Fibroblast of skin of scalp (primary cell): ENCODE data around the gene DENND1C.
"Not testable (repeated sequence)": the region's sequence is repeated elsewhere in the genome, so short reads cannot be mapped to it uniquely, and the experiment has no call there.

Experiments
- DNase-seq: peaks from one replicate; pipeline ENCODE4 v3.0.0-alpha.2; 2013

DENND1C gene

DNA sequence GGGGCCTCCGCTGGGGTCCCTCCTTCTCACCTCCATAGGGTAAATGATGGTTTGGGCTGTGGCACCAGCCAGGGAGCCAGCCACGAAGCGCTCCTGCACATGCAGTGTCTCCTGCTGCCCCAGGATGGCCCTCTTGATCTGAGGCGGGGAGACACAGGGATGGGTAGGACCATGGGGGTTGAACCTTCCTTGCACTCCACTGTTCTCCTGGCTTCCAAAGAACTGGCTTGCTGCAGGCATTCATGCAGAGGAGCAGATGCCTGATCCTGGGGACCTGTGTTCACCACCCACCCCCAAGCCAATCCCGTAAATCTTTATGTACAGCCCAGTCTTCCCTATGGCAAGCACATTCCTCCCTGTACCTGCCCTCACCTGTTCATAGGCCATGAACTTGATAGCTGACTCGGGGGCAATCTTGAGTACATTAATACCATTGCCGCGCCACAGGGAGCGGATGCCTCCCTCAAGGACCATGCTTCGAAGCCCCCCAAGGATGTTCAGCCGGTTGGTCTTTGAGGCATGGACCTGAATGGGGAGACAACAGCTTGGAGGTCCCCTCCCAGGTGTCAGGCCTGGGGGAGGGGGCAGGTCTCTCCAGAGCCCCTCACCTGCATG lies 27.5 kb downstream of the DENND1C start:
- no peak for DNase-seq

DNA sequence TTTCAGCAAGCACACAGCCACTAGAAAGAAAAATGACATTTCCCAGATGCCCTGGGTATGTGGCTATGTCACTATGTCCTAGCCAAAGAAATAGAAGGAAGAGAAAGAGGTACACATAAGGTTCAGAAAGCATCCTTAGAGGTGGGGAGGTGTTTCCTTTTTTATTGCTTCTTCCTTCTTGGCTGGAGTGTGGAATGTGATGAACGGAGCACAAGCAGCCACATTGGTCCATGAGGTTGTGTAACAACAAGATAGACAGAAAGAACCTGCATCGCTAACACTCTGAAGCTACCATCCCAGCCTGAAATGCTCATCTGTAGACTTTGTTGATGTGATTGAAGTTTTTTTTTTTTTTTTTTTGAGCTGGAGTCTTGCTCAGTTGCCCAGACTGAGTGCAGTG lies 28.7 kb downstream of the DENND1C start:
- DNase-seq = no peak

DNA sequence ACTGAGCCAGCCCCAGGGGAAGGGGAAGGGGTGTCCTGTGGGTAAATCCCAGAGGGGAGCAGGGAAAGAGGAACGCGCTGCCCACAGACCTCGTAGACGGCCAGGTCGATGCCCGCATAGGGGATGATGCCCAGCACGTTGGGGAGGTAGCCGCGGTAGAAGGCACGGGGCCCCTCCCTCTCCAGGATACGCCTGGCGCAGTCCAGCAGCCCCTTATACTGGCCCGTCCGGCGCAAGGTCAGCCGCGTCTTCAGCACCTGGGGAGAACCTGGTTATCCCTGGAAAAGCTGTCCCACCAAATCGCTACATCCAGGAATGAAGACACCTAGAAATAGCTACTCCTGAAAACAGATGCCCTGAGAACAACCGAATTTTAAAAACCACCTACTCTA lies 29.4 kb downstream of the DENND1C start:
- DNase-seq = no peak

DNA sequence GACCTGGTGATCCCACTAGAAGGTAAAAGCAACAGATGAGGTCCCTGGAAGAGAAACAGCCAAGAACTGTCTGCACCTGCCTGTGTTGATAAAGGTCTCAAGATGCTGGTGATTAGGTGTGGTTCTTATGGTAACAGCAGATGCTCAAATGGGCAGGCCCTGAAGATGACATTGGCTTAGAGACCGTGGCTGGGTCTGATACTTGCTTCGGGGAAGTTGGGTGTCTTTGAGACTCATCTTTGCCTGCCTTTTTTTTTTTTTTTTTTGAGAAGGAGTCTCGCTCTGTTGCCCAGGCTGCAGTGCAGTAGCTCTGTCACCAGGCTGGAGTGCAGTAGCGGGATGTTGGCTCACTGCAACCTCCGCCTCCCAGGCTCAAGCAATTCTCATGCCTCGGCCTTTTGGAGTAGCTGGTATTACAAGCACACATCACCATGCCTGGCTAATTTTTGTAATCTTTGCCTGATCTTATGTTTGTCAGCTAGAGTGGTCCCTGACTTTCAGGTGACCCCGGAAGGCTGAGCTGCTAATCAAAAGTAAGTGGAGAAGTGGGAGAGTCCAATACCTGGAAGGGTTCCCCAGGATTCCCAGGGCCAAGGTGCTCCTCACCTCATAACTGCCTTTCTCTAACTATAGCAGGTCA lies 29.9 kb downstream of the DENND1C start:
- no peak for DNase-seq

DNA sequence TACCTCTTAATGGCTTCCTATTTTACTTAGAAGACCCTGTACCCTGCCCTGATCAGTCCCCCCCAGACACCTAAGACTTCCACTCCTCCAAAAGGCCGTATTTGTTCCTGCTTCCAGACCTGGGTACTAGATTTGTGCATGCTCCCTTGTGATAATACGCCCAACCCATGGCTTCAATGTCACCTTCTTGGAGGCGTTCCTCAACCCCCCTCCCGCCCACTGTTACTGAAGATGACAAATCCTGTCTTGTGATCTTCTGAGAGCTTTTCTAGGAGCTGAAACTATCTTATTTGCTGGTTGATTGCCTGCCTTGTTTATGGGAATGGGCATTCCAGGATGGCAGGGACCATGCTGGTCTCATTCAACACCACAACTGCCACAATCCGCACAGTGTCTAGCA lies 31.4 kb downstream of the DENND1C start:
- DNase-seq = no peak

DNA sequence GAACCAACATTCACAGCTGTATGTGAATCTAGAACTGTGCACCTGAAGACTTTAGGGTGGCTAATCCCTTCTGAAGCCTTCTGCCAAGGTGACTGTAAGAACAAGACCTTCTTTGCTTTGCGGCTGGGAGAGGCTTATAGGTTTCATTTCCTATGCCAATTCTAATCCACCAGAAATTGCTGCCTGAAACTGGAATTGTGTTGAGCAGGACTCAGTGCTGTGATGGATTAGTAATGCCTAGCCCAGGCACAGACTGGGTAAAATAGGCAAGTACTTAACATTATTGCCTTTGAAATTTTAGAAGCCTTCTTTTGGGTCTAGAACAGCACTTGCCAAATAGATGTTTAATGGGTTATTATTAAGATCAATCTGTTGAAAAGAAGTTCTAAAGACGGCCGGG lies 33.5 kb downstream of the DENND1C start:
- DNase-seq = no peak

DNA sequence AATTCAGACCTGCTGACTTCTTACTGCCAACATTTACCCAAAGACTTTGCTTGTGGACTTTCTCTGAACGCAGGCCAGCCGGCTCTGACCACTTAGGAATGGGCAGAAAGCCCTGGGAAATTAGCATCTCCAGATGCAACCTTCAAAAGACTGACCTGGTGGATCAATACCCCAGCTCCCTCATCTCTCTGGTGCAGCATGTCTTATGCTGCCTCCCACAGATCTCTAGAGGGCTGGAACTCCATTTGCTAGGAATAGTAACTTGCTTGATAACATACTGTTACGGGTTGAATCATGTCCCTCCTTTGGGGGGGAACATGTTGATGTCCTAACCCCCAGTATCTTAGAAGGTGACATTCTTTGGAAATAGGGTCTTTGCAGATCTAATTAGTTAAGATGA lies 35.1 kb downstream of the DENND1C start:
- DNase-seq = no peak

DNA sequence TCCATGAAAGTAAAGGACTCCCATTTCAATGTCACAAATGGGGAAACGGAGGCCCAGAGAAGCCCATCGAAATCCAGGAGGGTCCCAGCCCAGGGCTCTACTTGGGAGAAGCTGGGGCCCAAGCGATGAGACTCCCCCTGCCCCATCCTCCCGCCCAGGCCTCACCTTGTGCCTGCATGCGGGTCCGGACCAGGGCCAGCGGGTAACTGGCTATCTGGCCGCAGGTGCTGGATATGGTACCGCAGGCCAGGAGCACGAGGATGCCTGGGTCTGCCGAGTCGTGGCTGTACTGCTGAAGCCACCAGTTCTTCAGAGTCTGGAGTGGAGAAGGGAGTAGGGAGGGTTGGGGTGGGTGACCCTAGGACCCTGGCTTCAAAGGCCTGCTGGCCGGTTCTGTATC lies 37.6 kb downstream of the DENND1C start:
- DNase-seq = no peak

DNA sequence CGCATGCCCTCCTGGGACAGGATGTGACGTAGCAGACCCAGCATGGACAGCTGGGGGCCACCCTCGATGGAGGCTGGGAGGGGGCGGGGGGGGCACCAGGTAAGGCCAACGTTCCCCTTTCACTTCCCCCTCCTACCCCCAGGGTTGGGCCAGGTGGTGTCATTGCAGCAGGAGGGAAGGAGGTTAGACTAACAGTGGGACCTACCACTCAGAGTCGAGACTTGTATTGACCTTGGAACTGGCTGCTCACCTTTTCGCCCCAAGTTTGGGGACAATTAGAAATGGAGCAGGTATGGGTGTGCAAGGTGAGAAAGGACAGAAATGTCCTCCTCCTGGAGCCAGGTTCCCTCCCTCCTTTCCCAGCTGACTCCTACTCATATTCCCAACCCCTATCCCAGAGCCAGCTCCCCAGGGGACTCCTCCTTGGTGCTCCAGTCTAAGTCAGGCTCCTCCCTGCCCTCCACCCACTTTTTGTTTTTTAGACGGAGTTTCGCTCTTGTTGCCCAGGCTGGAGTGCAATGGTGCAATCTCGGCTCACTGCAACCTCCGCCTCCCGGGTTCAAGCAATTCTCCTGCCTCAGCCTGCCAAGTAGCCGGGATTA lies 39.4 kb downstream of the DENND1C start:
- no peak for DNase-seq

DNA sequence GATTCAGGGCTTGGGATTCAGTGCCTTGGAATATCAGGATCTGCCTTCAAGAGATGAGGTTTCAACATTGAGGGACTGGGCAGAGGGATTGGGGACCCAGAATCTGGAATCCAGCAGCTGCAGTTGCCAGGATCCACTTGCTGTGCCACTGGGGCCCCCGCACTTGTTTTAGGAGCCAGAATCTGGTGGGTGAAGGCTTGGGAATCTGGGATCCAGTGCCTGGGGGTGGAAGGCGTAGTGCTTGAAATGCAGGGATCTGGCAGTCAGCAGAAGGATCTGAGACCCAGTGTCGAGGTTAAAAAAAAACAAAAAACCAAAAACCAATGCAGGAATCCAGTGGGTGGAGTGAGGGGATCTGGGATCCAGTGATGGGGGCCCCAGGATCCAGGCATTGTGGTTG lies 40.7 kb downstream of the DENND1C start:
- DNase-seq = no peak

DNA sequence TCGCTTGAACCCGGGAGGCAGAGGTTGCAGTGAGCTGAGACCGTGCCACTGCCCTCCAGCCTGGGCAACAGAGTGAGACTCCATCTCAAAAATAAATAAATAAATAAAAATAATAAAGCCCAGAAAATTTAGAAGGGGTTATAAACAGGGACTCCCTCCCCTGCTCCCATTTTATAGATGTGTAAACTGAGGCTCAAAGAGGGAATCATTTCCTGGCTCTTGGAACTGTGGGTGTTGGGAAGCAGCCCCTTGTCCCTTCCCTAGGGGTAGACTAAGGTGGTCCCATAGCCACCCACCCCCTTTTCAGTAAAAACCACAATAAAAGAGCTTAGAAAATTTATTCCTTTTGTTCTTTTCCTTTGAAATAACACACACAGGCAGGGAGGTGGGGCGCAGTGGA lies 41.8 kb downstream of the DENND1C start:
- no peak for DNase-seq

DNA sequence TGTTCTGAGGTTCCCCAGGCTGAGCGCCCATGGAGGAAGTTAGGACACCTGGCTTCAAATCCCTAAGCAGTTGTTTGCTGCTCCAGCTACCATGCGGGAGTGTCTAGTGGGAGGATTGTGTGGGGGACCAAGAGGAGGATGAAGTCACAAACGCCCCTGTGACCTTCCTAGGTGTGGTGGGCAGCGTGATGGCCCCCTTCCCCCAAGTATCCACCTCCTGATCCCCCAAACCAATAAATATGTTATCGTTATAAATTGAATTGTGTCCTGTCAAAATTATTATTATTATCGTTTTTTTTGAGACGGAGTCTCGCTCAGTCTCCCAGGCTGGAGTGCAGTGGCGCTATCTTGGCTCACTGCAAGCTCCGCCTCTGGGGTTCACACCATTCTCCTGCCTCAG lies 47.9 kb downstream of the DENND1C start, which contains the start of gene SLC25A41:
TSS of gene SLC25A41 (minus strand) at position 101 of the 400 bp plus-strand sequence. CDS start at position 31, 70 bp downstream.
- DNase-seq = no peak

DNA sequence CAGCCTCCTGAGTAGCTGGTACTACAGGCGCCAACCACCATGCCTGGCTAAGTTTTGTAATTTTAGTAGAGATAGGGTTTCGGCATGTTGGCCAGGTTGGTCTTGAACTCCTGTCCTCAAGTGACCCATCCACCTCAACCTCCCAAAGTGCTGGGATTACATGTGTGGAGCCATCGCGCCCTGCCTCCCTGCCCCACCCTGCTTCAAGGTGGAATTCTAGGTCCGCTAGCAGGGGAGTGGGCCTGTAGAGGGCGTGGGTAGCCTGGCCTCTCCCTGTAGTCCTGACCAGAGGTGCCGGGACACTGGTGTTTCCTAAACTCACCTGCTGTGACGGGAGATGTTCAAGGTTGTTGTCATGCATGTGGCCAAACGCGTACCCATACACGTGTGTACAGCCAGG lies 48.4 kb downstream of the DENND1C start:
- no peak for DNase-seq

DNA sequence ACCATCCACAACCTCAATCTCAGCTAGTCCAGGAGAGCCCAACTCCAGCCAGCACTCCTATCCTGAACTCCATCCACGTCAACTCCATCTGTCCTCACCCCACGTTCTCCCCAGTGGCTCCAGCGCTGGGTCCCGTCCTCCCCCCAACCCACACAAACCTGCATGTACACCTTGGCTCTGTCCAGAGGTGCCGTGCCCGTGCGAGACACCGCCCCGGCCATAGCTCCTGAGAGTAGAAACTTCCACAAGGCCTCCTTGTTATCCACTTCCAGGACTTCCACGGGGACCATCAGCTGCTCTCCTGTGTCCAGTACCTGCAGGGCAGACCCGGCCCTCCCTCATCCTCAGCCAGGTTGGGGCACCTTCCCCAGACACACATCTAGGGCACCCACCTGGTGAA lies 49.7 kb downstream of the DENND1C start:
- DNase-seq = no peak

DNA sequence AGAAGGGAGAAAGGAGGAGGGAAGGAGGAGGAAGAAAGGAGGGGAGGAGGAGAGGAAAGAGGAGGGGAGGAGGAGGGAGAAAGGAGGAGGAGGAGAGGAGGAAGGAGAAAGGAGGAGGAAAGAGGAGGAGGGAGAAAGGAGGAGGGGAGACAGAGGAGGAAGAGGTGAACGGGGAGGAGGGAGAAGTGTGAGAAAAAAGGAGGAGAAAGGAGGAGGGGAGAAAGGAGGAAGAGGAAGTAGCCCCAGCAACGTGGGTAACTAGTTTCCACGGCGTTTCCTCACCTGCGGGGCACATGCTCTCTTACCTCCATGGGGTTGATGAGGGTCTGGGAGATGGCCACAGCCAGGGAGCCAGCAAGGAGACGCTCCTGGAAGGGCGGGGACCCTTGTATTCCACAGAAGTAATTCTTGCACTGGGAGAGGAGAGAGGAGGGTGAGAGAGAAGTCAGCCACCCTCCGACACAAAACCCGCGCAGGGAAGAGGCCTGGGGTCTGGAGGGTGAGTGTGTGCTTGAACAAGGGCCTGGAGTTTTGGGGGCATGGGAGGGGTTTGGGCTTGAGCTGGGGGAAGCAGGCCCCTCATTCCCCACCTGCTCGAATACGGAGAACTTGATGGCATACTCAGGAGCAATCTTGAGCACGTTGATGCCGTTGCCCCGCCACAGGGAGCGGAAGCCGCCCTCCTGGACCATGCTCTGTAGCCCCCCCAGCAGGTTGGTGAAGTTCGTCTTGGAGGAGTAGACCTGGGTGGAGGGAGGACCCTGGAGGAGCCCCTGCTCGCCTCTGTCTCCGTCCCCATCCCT lies 52.0 kb downstream of the DENND1C start:
- no peak for DNase-seq

DNA sequence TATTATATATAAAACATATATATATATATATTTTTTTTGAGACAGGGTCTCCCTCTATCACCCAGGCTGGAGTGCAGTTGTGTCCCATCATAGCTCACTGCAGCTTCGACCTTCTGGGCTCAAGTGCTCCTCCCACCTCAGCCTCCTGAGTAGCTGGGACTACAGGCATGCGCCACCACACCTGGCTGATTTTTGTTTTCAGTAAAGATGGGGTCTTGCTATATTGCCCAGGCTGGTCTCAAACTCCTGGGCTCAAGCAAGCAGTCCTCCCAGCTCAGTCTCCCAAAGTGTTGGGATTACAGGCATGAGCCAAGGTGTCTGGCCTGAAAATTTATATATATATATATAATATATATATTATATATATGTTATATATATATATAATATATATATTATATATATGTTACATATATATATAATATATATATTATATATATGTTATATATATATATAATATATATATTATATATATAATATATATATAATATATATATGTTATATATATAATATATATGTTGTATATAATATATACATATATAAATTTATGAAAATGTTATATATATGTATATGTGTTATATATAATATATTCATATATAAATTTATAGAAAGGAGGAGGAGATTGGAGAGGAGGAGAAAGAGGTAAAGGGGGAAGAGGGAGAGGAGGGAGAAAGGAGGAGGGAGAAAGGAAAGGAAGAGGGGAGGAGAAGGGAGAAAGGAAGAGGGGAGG lies 52.7 kb downstream of the DENND1C start:
- not testable (repeated sequence) for DNase-seq

DNA sequence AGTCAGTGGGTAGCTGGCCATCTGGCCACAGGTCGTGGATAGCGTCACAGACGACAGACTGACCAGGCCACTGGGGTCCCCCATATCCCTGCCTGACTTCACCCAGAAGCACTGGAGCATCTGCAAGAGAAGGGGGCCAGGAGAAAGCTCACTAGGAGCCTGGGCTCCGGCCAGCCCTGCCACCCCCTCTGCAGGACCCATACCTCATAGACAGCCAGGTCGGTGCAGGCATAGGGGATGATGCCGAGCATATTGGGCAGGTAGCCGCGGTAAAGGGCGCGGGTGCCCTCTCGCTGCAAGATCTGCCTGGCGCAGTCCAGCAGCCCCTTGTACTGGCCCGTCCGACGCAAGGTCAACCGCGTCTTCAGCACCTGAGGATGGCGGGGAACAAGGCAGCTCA lies 54.5 kb downstream of the DENND1C start:
- DNase-seq = no peak

DNA sequence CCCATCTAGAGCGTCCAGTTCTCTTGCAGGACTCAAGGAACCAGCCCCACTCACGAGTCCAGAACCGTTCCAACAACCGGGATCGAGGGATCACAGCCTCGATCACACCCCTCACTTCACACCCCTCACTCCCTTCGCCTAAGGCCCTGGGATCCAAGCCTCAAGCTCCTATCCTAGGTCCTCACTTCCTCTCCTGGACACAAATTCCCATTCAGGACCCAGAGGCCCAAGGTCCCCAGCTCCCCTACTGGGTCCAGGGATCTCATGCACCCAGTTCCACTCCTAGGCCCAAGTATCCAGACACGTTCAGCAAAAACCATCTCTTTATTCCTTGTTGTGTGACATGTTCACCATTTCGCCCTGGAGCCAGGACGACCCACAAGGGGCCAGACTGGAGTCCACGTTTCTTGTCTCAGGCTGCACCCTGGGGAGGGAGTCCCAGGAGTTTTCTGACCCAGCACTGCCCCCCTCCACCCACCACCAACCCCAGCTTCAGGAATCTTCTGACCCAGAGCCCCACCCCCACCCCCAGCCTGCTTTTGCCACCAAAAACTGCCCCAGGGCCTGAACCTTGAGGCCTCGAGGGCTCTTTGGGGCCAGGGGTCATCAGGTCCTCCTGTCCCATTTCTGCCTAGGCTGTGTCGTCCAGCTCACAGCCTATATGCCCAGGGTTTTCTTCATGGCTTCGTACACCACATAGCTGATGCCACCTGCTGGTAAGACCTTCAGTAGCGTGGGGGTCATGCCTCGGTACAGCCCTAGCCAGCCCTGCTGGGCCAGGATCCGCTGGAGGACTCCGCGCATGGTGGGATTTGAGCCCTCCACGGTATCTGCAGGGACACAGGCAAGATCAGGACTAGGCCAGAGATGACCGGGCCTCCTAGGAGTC lies 55.6 kb downstream of the DENND1C start:
- DNase-seq = no peak

DNA sequence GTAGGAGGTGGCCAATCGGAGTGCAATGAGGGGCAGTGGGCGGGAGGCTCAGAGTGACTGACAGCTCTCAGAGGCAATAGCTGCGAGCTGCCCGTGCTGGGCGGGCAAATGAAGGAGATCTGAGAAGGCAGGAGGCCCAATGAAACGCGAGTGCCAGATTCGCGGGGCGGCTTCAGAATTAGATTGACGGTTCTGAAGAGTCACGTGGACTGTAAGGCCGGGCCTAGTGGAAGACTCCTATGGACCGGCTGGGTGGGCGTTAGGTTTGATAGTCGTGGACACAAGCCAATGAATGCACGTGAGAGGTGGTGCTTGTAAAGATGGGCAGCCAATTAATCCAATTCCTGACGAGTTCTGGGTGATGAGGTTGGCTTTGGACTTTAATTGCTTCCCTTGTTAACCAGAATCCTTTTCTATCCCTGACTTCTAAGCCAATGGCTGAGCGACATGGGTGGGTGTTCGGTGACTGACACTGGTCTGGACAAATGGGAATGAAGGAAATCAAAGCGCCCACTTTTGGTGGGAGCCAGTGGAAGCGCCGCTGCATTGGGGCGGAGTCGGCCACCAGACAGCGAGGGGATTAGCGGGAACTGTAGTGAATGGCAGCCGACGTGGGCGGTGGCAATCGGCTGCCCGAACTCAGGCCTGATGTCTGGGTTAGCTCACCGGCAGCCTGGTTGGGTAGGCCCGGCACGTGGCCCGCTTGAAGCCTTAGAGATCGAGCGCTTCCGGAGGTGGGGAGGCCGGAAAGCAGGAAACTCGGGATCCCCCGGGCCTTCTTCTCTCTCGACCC lies 56.5 kb downstream of the DENND1C start:
- DNase-seq = peak; percentile 100

DNA sequence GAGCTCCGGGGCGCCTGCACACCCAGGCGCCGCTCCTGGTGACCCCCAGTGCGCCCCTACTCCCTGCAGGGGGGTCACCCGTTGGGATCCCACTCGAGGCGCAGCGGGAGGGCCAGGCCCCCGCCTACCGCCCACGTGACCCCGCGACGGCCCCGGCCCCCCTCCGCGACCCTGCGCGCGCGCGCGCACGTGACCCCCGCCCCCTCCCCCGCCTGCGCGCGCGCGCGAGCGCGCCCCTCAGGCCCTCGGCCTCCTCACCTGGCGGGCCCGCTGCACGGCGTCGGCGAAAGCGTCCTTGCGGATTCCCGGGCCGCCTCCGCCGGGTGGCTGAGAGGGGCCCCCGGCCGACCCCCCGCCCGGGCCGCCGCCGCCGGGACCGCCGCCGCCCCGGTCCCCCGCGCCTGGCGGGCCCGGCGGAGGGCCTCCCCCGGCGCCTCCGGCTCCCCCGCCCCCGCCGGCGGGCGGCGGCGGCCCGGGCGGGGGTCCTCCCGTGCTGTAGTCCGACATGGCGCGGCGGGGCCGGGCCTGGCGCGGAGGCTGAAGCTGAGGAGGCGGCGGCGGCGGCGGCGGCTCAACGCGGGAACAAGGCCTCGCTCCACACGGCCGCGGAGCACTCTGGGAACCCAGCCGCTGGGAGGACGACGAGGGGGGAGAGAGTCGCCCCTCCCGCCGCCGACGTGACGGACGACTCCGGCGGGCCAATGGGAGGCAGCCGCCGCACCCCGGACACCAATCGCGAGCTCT lies 57.2 kb downstream of the DENND1C start, which contains the start of gene KHSRP:
TSS of gene KHSRP (minus strand) at position 617 of the 744 bp plus-strand sequence. CDS start at position 507, 110 bp downstream.
- peak; percentile 15 for DNase-seq
